GM19397 (cell line): ENCODE data around the gene ZDHHC24.

ENCODE experiments used
- ATAC-seq: cut with Tn5 transposase; IDR thresholded peaks from one replicate; pipeline ENCODE4 v1.9.1; 2021; ENCODE audit warnings: mild to moderate bottlenecking, moderate library complexity; ENCODE audit not compliant: unreplicated experiment

Gene ZDHHC24

GRCh38 chr11:66566221-66566620 is 20.4 kb upstream of the ZDHHC24 start:
- no peak for ATAC-seq

- no peak for ATAC-seq
Observed at GRCh38 chr11:66564984-66565383, 19.1 kb upstream of the ZDHHC24 start.

- ATAC-seq = no peak
Observed at GRCh38 chr11:66564538-66564937, 18.7 kb upstream of the ZDHHC24 start.

GRCh38 chr11:66563832-66564231 is 18.0 kb upstream of the ZDHHC24 start:
- no peak for ATAC-seq

- no peak for ATAC-seq
Observed at GRCh38 chr11:66562907-66563583, 17.2 kb upstream of the ZDHHC24 start.

- ATAC-seq = no peak
Observed at GRCh38 chr11:66562275-66562674, 16.4 kb upstream of the ZDHHC24 start.

- ATAC-seq = no peak
Observed at GRCh38 chr11:66561975-66562248, 16.1 kb upstream of the ZDHHC24 start.

- ATAC-seq = no peak
Observed at GRCh38 chr11:66561178-66561974, 15.5 kb upstream of the ZDHHC24 start.

GRCh38 chr11:66559866-66560676 is 14.2 kb upstream of the ZDHHC24 start:
- no peak for ATAC-seq

- no peak for ATAC-seq
Observed at GRCh38 chr11:66559142-66559865, 13.5 kb upstream of the ZDHHC24 start.

- no peak for ATAC-seq
Observed at GRCh38 chr11:66557733-66558326, 12.0 kb upstream of the ZDHHC24 start.

GRCh38 chr11:66556086-66556485 is 10.2 kb upstream of the ZDHHC24 start:
- ATAC-seq = no peak

GRCh38 chr11:66555416-66555815 is 9.6 kb upstream of the ZDHHC24 start:
- ATAC-seq = no peak

- ATAC-seq = no peak
Observed at GRCh38 chr11:66554602-66555001, 8.8 kb upstream of the ZDHHC24 start.

DNA sequence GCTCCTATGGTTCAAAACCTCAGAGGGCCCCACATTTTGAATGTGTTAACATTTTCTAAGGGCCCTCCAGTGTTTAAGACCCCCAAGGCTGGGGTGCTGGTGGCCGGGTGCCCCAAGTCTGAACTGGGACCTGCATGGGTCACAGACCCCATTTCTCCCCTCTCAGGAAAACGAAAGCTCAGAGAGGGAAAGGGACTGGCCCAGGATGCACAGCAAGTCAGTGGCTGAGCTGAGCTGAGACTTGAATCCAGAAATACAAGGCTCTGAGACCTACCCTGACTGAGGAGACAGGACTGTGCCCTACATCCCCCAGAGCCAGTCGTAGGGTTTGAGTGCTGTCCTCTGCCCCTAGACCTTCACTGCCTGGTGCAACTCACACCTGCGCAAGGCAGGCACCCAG is 5.0 kb upstream of the ZDHHC24 start:
- no peak for ATAC-seq

GRCh38 chr11:66549696-66550095 is 3.8 kb upstream of the ZDHHC24 start:
- no peak for ATAC-seq

DNA sequence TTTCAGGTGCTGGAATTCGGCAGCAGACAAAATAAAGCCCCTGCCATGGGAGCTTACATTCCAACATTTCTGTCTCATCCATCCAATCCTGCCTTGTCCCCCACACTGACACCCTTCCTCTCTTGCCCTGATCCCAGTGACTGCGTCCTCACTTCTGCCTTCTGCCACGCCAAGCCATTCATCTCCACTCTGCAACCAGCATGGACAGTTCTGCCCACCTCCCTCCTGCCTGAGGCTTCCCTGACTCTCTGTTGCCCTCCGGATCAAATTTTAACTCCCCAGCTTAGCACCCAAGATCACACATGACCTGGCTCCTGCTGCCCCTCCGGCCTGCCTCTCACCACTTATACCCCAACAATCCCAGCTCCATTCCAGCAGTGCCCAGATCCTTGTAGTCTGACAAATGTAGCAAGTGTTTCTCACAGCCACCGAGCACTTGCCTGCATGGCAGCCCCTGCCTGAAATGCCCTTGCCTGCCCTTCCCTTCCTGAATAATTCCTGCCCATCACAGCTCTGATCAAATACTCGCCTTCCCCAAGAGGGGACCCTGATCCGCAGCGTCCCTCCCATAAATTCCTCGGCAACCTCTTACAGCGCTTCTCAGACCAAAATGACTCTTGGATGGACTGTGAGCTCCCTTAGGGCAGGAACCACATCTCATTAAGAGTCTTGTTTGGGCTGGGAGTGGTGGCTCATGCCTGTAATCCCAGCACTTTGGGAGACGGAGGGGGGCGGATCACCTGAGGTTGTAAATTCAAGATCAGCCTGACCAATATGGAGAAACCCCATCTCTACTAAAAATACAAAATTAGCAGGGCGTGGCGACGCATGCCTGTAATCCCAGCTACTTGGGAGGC is 3.2 kb upstream of the ZDHHC24 start:
- ATAC-seq = no peak

- no peak for ATAC-seq
Observed at GRCh38 chr11:66548041-66548440, 2.2 kb upstream of the ZDHHC24 start.

- no peak for ATAC-seq
Observed at GRCh38 chr11:66547662-66548009, 1.8 kb upstream of the ZDHHC24 start.
